CD4-positive, CD25-positive, alpha-beta regulatory T cell (primary cell): ENCODE data around the gene BCORL1. TPM values are rescaled to one million over a fixed set of nuclear protein-coding genes. Genes with fewer than 3 reads are reported as not detected.

Source experiments
- ATAC-seq, 2 donors: fragments of 150-1000 bp; cut with Tn5 transposase; one replicate each; pipeline ENCODE4 v1.10.0; 2021; ENCODE audit warnings: low read depth in 2 of 2, moderate number of reproducible peaks in 2 of 2, moderate library complexity in 1 of 2
- DNase-seq, 3 donors: peaks; one replicate each; pipeline versions ENCODE4 v3.0.0 to v3.0.0-alpha.2; 2012 to 2022; ENCODE audit warnings: mixed read lengths in 1 of 3
- H3K27ac ChIP-seq: one replicate; pipeline ENCODE4 v1.7.0; 2013; ENCODE audit warnings: mild to moderate bottlenecking, low read length; ENCODE audit not compliant: insufficient read depth, poor library complexity, severe bottlenecking
- H3K27me3 ChIP-seq: one replicate; pipeline ENCODE4 v1.7.0; 2013; ENCODE audit warnings: low read length; ENCODE audit not compliant: control insufficient read depth, insufficient read depth
- H3K36me3 ChIP-seq: one replicate; pipeline ENCODE4 v1.7.0; 2013; ENCODE audit warnings: mild to moderate bottlenecking, low read length, moderate library complexity; ENCODE audit not compliant: control insufficient read depth, insufficient read depth
- H3K4me1 ChIP-seq: 2 replicates; pipeline ENCODE4 v1.7.0; 2013; ENCODE audit warnings: mild to moderate bottlenecking, low read length; ENCODE audit not compliant: insufficient read depth, control insufficient read depth, poor library complexity, severe bottlenecking
- H3K4me3 ChIP-seq: one replicate; pipeline ENCODE4 v1.7.0; 2013; ENCODE audit warnings: low read depth, mild to moderate bottlenecking, low read length, moderate library complexity
- H3K9me3 ChIP-seq, 2 experiments: 1 replicate in 1 of 2; 2 replicates in 1 of 2; pipeline ENCODE4 v1.7.0; 2013; ENCODE audit warnings: low read length in 2 of 2, mild to moderate bottlenecking in 1 of 2, moderate library complexity in 1 of 2; ENCODE audit not compliant: control insufficient read depth in 2 of 2
- H3K27ac Mint-ChIP-seq, 3 donors: one replicate each; pipeline ENCODE4 v1.8.0; 2020 to 2022; ENCODE audit warnings: mild to moderate bottlenecking in 3 of 3, mixed read lengths in 3 of 3, moderate library complexity in 2 of 3
- H3K27me3 Mint-ChIP-seq: one replicate; pipeline ENCODE4 v1.8.0; 2022; ENCODE audit warnings: mild to moderate bottlenecking, mixed read lengths
- H3K36me3 Mint-ChIP-seq: one replicate; pipeline ENCODE4 v1.8.0; 2020; ENCODE audit warnings: mixed read lengths
- H3K4me1 Mint-ChIP-seq, 4 donors: one replicate each; pipeline ENCODE4 v1.8.0; 2020 to 2022; ENCODE audit warnings: mixed read lengths in 4 of 4, mild to moderate bottlenecking in 1 of 4
- H3K4me3 Mint-ChIP-seq, 4 donors: one replicate each; pipeline ENCODE4 v1.8.0; 2020 to 2022; ENCODE audit warnings: mild to moderate bottlenecking in 4 of 4, mixed read lengths in 4 of 4, moderate library complexity in 3 of 4
- H3K9me3 Mint-ChIP-seq, 7 donors: one replicate each; pipeline ENCODE4 v1.8.0; 2020 to 2022; ENCODE audit warnings: mixed read lengths in 7 of 7, mild to moderate bottlenecking in 3 of 7, moderate library complexity in 2 of 7
- polyA plus RNA-seq, 4 donors: library from polyadenylated mRNA; unstranded; fragments of 300-500 nt; fragmentation: Illumina TruSeq; gene quantifications; one replicate each; pipeline ENCODE4 v1.2.3, GENCODE V29; 2021
- total RNA-seq: library from RNA; stranded (reverse); gene quantifications from one replicate; pipeline ENCODE4 v1.2.3, GENCODE V29; 2022

The BCORL1 gene
- total and polyA plus RNA-seq, 5 donors from 2014 or later: 0.13 to 5.5 (median 1.6) TPM

GRCh38 chrX:130103605-130104004, 121.2 kb downstream of the BCORL1 start:
- no peaks in the 10 kb centered on the region for H3K36me3 ChIP-seq
- DNase-seq (no peak), ATAC-seq (no peak)
- H3K4me1 Mint-ChIP-seq: peaks cover 22 to 85% (median 36%) of the 10 kb centered on the region in 4 donors
- no peaks in the 10 kb centered on the region for H3K27me3 ChIP-seq
- no peaks in the 10 kb centered on the region for H3K27me3 Mint-ChIP-seq
- peaks cover 5% of the 10 kb centered on the region for H3K36me3 Mint-ChIP-seq
- H3K9me3 Mint-ChIP-seq: peaks cover 0 to 2% (median 0%) of the 10 kb centered on the region in 7 donors
- H3K9me3 ChIP-seq: no peaks in the 10 kb centered on the region
- peak overlapping the region in 1 of 4 donors; percentile 1 for H3K4me3 Mint-ChIP-seq
- peak overlapping the region; percentile 20 for H3K27ac ChIP-seq
- H3K4me3 ChIP-seq: peak overlapping the region; percentile 10
- peaks cover 58% of the 10 kb centered on the region for H3K4me1 ChIP-seq
- H3K27ac Mint-ChIP-seq: peak overlapping the region in 1 of 3 donors; percentile 92

DNA sequence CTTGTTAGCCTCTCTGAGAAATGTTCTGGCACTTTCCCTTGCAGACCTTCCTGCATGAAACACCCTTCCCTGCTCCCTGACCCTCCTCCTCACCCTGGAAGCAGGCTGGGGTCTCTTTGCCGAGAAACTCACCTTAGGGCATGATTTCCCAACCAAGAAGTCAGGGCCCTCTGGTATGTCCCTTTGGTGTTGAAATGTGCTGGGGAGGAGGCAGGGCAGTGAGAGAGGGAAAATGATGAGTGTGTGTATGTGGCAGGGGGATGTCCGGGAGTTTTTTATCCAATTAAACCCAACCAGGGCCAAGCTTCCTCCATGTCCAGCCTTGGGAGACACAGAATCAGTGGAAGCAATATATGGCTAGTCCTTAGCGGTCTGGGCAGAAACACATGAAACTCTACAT, 122.8 kb downstream of the BCORL1 start:
- Mint-ChIP-seq H3K4me3 (peak overlapping the region in 2 of 4 donors; percentile 62 to 77), H3K27ac (peak overlapping the region in 2 of 3 donors; percentile 63 to 84), H3K36me3 (peaks cover 5% of the 10 kb centered on the region), H3K27me3 (no peaks in the 10 kb centered on the region), H3K4me1 (peaks cover 22 to 78% (median 33%) of the 10 kb centered on the region in 4 donors), H3K9me3 (peaks cover 0 to 2% (median 0%) of the 10 kb centered on the region in 7 donors)
- Histone ChIP-seq H3K4me1 (peaks cover 45% of the 10 kb centered on the region), H3K27me3 (no peaks in the 10 kb centered on the region), H3K36me3 (no peaks in the 10 kb centered on the region), H3K27ac (no peak overlapping the region), H3K4me3 (no peak overlapping the region), H3K9me3 (no peaks in the 10 kb centered on the region)
- DNase-seq (no peak), ATAC-seq (no peak)

GRCh38 chrX:130106071-130106470, 123.6 kb downstream of the BCORL1 start:
- Mint-ChIP-seq H3K27ac (peak overlapping the region in 2 of 3 donors; percentile 38 to 91), H3K9me3 (peaks cover 0 to 2% (median 0%) of the 10 kb centered on the region in 7 donors), H3K27me3 (no peaks in the 10 kb centered on the region), H3K36me3 (peaks cover 5% of the 10 kb centered on the region), H3K4me3 (peak overlapping the region in 2 of 4 donors; percentile 58 to 66), H3K4me1 (peaks cover 17 to 70% (median 26%) of the 10 kb centered on the region in 4 donors)
- no peaks in the 10 kb centered on the region for H3K27me3 ChIP-seq
- H3K4me1 ChIP-seq: peaks cover 37% of the 10 kb centered on the region
- no peak for DNase-seq
- ATAC-seq: no peak
- H3K4me3 ChIP-seq: no peak overlapping the region
- no peaks in the 10 kb centered on the region for H3K9me3 ChIP-seq
- no peak overlapping the region for H3K27ac ChIP-seq
- H3K36me3 ChIP-seq: no peaks in the 10 kb centered on the region

Other genes with a start within 250 kb of the BCORL1 start
- 0.99 TPM for gene XPNPEP2, start 243.7 kb upstream of the BCORL1 start, total RNA-seq
- gene XPNPEP2, start 243.7 kb upstream of the BCORL1 start, polyA plus RNA-seq: under 1 TPM; 0.17 to 0.75 (median 0.41) TPM
- 117 TPM for gene SASH3, start 202.7 kb upstream of the BCORL1 start, total RNA-seq
- gene SASH3, start 202.7 kb upstream of the BCORL1 start, polyA plus RNA-seq: 100 to 1,000 TPM; 161 to 205 (median 193) TPM
- 2.4 TPM for gene ZDHHC9, start 138.7 kb upstream of the BCORL1 start, total RNA-seq
- 1 to 10 TPM; 2.9 to 6.2 (median 4.4) TPM for gene ZDHHC9, start 138.7 kb upstream of the BCORL1 start, polyA plus RNA-seq
- gene UTP14A, start 76.5 kb upstream of the BCORL1 start, total RNA-seq: 11.7 TPM
- 1 to 10 TPM; 5.8 to 9.5 (median 8.3) TPM for gene UTP14A, start 76.5 kb upstream of the BCORL1 start, polyA plus RNA-seq
- gene ELF4, start 127.9 kb downstream of the BCORL1 start, total RNA-seq: 46.7 TPM
- gene ELF4, start 127.9 kb downstream of the BCORL1 start, polyA plus RNA-seq: 10 to 100 TPM; 12.1 to 15.7 (median 14.0) TPM
- 19.3 TPM for gene AIFM1, start 183.2 kb downstream of the BCORL1 start, total RNA-seq
- gene AIFM1, start 183.2 kb downstream of the BCORL1 start, polyA plus RNA-seq: 10 to 100 TPM; 26.7 to 32.0 (median 28.7) TPM
- gene RAB33A, start 189.3 kb downstream of the BCORL1 start, total RNA-seq: 7.9 TPM
- gene RAB33A, start 189.3 kb downstream of the BCORL1 start, polyA plus RNA-seq: 10 to 100 TPM; 29.0 to 33.1 (median 31.5) TPM